Mesenchymal stem cell (in vitro differentiated cells and primary cell): Measurements from ENCODE around the gene SYNJ2.

Experiments used
- DNase-seq: peaks from one replicate; pipeline ENCODE4 v3.0.0-alpha.2; 2013
- H2AFZ ChIP-seq: one replicate; pipeline ENCODE4 v1.6.1; 2013; ENCODE audit warnings: low read depth, mild to moderate bottlenecking, control low read depth, inconsistent platforms, low read length, moderate library complexity
- H2AK5ac ChIP-seq: 2 replicates; pipeline ENCODE4 v1.6.1; 2013; ENCODE audit warnings: low read length, moderate library complexity, mild to moderate bottlenecking, inconsistent platforms; ENCODE audit not compliant: severe bottlenecking
- H2BK120ac ChIP-seq: one replicate; pipeline ENCODE4 v1.6.1; 2013; ENCODE audit warnings: low read depth, mild to moderate bottlenecking, inconsistent platforms, low read length, moderate library complexity
- H2BK12ac ChIP-seq, 2 experiments: one replicate each; pipeline ENCODE4 v1.6.1; 2013; ENCODE audit warnings: inconsistent platforms in 2 of 2, low read length in 2 of 2, mild to moderate bottlenecking in 2 of 2, moderate library complexity in 2 of 2, control low read depth in 1 of 2
- H2BK15ac ChIP-seq: one replicate; pipeline ENCODE4 v1.6.1; 2013; ENCODE audit warnings: mild to moderate bottlenecking, low read depth, inconsistent platforms; ENCODE audit not compliant: poor library complexity, severe bottlenecking
- H2BK5ac ChIP-seq: 2 replicates; pipeline ENCODE4 v1.6.1; 2013; ENCODE audit warnings: low read depth, mild to moderate bottlenecking, low read length, control low read depth, inconsistent platforms; ENCODE audit not compliant: poor library complexity, severe bottlenecking
- H3K14ac ChIP-seq, 2 experiments: one replicate each; pipeline ENCODE4 v1.6.1; 2013; ENCODE audit warnings: inconsistent platforms in 2 of 2, low read length in 2 of 2, control low read depth in 1 of 2, mild to moderate bottlenecking in 1 of 2, moderate library complexity in 1 of 2
- H3K18ac ChIP-seq, 2 experiments: one replicate each; pipeline ENCODE4 v1.6.1; 2013; ENCODE audit warnings: inconsistent platforms in 2 of 2, low read length in 2 of 2, control low read depth in 1 of 2, low read depth in 1 of 2, mild to moderate bottlenecking in 1 of 2
- H3K23ac ChIP-seq, 2 experiments: one replicate each; pipeline ENCODE4 v1.6.1; 2013; ENCODE audit warnings: inconsistent platforms in 2 of 2, low read length in 2 of 2, mild to moderate bottlenecking in 2 of 2, moderate library complexity in 2 of 2, control low read depth in 1 of 2
- H3K27ac ChIP-seq: 2 replicates; pipeline ENCODE4 v1.5.1; 2013; ENCODE audit warnings: mild to moderate bottlenecking, moderate library complexity, low read length, control low read depth, inconsistent platforms; ENCODE audit not compliant: poor library complexity, severe bottlenecking
- H3K27me3 ChIP-seq, 2 experiments: 2 replicates each; pipeline versions ENCODE4 v1.6.1 to v1.7.0; 2013; ENCODE audit warnings: low read length in 2 of 2, mild to moderate bottlenecking in 2 of 2, moderate library complexity in 2 of 2, control low read depth in 1 of 2, inconsistent platforms in 1 of 2; ENCODE audit not compliant: control insufficient read depth in 1 of 2, insufficient read depth in 1 of 2
- H3K36me3 ChIP-seq, 2 experiments: 2 replicates each; pipeline versions ENCODE4 v1.6.1 to v1.7.0; 2013; ENCODE audit warnings: low read length in 2 of 2, control low read depth in 1 of 2, inconsistent platforms in 1 of 2, low read depth in 1 of 2, mild to moderate bottlenecking in 1 of 2; ENCODE audit not compliant: insufficient read depth in 2 of 2, control insufficient read depth in 1 of 2
- H3K4ac ChIP-seq, 2 experiments: one replicate each; pipeline ENCODE4 v1.6.1; 2013; ENCODE audit warnings: inconsistent platforms in 2 of 2, low read length in 2 of 2, mild to moderate bottlenecking in 2 of 2, moderate library complexity in 2 of 2, control low read depth in 1 of 2, low read depth in 1 of 2
- H3K4me1 ChIP-seq: 2 replicates; pipeline ENCODE4 v1.6.1; 2013; ENCODE audit warnings: low read depth, low read length, control low read depth; ENCODE audit not compliant: control insufficient read depth, insufficient read depth
- H3K4me2 ChIP-seq: 2 replicates; pipeline ENCODE4 v1.6.1; 2013; ENCODE audit warnings: low read length, mild to moderate bottlenecking, inconsistent platforms; ENCODE audit not compliant: poor library complexity, severe bottlenecking
- H3K4me3 ChIP-seq, 2 experiments: 2 replicates each; pipeline versions ENCODE4 v1.5.1 to v1.7.0; 2013; ENCODE audit warnings: low read length in 2 of 2, mild to moderate bottlenecking in 2 of 2, control low read depth in 1 of 2, low read depth in 1 of 2; ENCODE audit not compliant: insufficient read depth in 1 of 2
- H3K79me1 ChIP-seq: replicated peaks from 2 replicates; pipeline ENCODE4 v1.6.1; 2013; ENCODE audit warnings: mild to moderate bottlenecking, control low read depth, low read length, inconsistent platforms; ENCODE audit not compliant: poor library complexity, severe bottlenecking
- H3K9ac ChIP-seq: 2 replicates; pipeline ENCODE4 v1.7.0; 2013; ENCODE audit warnings: mild to moderate bottlenecking, low read length, moderate library complexity
- H3K9me3 ChIP-seq: 2 replicates; pipeline ENCODE4 v1.7.0; 2013; ENCODE audit warnings: mild to moderate bottlenecking, low read length; ENCODE audit not compliant: control insufficient read depth
- H4K8ac ChIP-seq: one replicate; pipeline ENCODE4 v1.6.1; 2013; ENCODE audit warnings: inconsistent platforms, mild to moderate bottlenecking, low read length, moderate library complexity
- H4K91ac ChIP-seq: one replicate; pipeline ENCODE4 v1.6.1; 2013; ENCODE audit warnings: mild to moderate bottlenecking, low read length, inconsistent platforms
- WGBS: methylation state at CpG from one replicate; pipeline ENCODE4 v1.1.7; 2013; ENCODE audit warnings: mixed read lengths; 5-methylcytosine and 5-hydroxymethylcytosine counted together

The SYNJ2 gene

DNA sequence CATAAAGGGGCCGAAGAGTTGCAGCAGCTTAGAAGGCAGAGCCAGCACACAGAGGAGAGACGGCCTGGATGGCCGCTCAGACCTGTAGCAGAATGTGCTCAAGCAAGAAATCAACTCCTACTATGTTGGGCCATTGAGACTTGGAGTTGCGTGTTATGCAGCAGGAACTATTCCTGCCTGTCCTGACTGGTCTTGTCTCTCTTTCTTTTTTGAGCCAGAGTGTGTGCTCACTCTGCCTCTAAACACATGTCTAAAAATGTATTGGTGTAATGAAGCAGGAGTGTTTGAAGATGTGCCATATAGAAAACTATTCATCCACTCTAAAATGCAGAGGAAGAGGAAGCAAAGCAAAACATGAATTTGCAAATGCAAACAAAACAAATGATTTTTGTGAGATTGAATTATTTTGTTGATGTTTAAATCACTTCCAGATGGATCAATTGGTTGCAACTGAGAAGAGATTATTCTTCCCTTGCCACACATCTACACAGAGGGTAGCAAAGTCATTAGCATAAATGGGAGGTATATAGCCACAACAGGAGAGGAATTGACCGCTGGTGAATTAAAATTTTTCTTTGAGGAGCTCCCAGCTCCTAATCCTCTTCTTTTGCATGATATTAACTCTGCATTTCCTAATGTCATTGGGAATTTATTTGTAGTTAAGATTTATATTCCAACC lies 20.4 kb upstream of the SYNJ2 start:
- WGBS, result 90% methylated on average over 4 of the region's 5 CpGs
- Histone ChIP-seq H2AFZ (no peak overlapping the region), H2BK15ac (no peak overlapping the region), H2AK5ac (no peak overlapping the region), H3K27ac (no peak overlapping the region), H3K4me3 (peak overlapping the region in 1 of 2 experiments; percentile 14), H2BK120ac (no peak overlapping the region), H3K14ac (no peak overlapping the region), H3K4ac (no peak overlapping the region), H4K8ac (no peak overlapping the region), H3K4me2 (no peak overlapping the region), H3K18ac (no peak overlapping the region), H3K4me1 (peaks cover 2% of the 10 kb centered on the region), H3K36me3 (no peaks in the 10 kb centered on the region), H3K27me3 (no peaks in the 10 kb centered on the region), H2BK5ac (no peak overlapping the region), H3K9me3 (peaks cover 28% of the 10 kb centered on the region), H3K23ac (no peak overlapping the region), H4K91ac (no peak overlapping the region), H3K9ac (no peak overlapping the region), H2BK12ac (peak overlapping the region in 1 of 2 experiments; percentile 42), H3K79me1 (no peaks in the 10 kb centered on the region)
- DNase-seq, result no peak

DNA sequence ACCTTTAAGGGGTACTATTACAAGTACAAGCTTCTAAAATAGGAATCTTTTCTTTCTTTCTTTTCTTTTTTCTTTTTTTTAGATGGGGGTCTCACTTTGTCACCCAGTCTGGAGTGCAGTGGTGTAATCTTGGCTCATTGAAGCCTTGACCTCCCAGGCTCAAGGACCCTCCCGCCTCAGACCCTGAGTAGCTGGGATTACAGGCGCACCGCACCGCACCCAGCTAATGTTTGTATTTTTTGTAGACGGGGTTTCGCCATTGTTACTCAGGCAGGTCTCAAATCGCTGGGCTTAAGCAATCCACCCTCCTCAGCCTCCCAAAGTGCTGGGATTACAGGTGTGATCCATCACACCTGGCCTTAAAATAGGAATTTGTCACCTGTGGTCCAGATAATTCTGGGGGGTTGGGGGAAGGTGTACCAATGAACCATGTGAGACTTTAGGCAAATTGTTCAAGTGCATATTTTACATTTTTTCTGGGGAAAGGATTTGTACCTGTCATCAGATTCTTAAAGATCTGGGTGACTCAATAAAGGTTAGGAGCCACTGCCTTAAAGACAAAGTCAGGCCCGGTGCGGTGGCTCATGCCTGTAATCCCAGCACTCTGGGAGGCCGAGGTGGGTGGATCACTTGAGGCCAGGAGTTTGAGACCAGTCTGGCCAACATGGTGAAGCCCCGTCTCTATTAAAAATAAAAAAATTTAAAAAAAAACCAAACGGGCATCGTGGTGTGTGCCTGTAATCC lies 19.7 kb upstream of the SYNJ2 start:
- H3K18ac ChIP-seq, result no peak overlapping the region
- H4K8ac ChIP-seq, result no peak overlapping the region
- no peak overlapping the region for H2BK5ac ChIP-seq
- no peak overlapping the region for H3K4ac ChIP-seq
- H3K4me3 ChIP-seq, result no peak overlapping the region
- H3K14ac ChIP-seq, result no peak overlapping the region
- no peaks in the 10 kb centered on the region for H3K36me3 ChIP-seq
- H3K23ac ChIP-seq, result no peak overlapping the region
- peaks cover 2% of the 10 kb centered on the region for H3K4me1 ChIP-seq
- H2BK12ac ChIP-seq, result no peak overlapping the region
- DNase-seq, result no peak
- H3K79me1 ChIP-seq, result no peaks in the 10 kb centered on the region
- no peak overlapping the region for H2AK5ac ChIP-seq
- H2BK120ac ChIP-seq, result no peak overlapping the region
- H3K27ac ChIP-seq, result no peak overlapping the region
- peaks cover 28% of the 10 kb centered on the region for H3K9me3 ChIP-seq
- no peak overlapping the region for H4K91ac ChIP-seq
- H2BK15ac ChIP-seq, result no peak overlapping the region
- no peaks in the 10 kb centered on the region for H3K27me3 ChIP-seq
- H3K4me2 ChIP-seq, result no peak overlapping the region
- no peak overlapping the region for H3K9ac ChIP-seq
- H2AFZ ChIP-seq, result no peak overlapping the region
- 95% methylated on average over 7 of the region's 13 CpGs for WGBS

GRCh38 chr6:157962601-157963302 lies 18.9 kb upstream of the SYNJ2 start:
- Histone ChIP-seq H3K27me3 (no peaks in the 10 kb centered on the region), H2AFZ (peak overlapping the region; percentile 42), H3K4me2 (no peak overlapping the region), H3K4ac (no peak overlapping the region), H3K9me3 (peaks cover 24% of the 10 kb centered on the region), H2BK15ac (no peak overlapping the region), H2BK12ac (no peak overlapping the region), H4K8ac (no peak overlapping the region), H3K4me3 (no peak overlapping the region), H2AK5ac (no peak overlapping the region), H3K4me1 (peaks cover 2% of the 10 kb centered on the region), H2BK120ac (no peak overlapping the region), H4K91ac (no peak overlapping the region), H2BK5ac (no peak overlapping the region), H3K14ac (no peak overlapping the region), H3K9ac (no peak overlapping the region), H3K23ac (no peak overlapping the region), H3K18ac (no peak overlapping the region), H3K36me3 (no peaks in the 10 kb centered on the region), H3K27ac (no peak overlapping the region), H3K79me1 (no peaks in the 10 kb centered on the region)
- DNase-seq, result no peak
- WGBS, result 96% methylated on average over 11 of the region's 12 CpGs

DNA sequence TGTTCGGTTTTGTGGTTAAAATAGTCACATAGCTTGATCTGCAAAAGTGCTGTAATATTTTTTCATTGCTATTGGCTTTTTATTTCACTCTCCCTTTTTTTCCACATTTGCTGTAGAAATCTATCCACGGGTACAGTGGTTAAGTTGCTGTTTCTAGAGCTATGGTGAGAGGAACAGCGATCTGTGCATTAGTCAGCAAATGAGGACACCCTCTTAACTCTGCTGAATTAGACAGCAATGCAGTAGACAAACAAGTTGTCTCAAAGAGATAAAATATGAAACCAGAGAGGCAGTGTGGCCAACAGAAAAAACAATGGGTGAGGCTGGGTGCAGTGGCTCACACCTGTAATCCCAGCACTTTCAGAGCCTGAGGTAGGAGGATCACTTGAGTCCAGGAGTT lies 17.6 kb upstream of the SYNJ2 start:
- 92% methylated on average over 2 of the region's 3 CpGs for WGBS
- H3K4ac ChIP-seq, result no peak overlapping the region
- H2BK15ac ChIP-seq, result no peak overlapping the region
- H3K36me3 ChIP-seq, result no peaks in the 10 kb centered on the region
- H2BK120ac ChIP-seq, result no peak overlapping the region
- no peak overlapping the region for H3K4me3 ChIP-seq
- peaks cover 12% of the 10 kb centered on the region for H3K9me3 ChIP-seq
- H3K27me3 ChIP-seq, result no peaks in the 10 kb centered on the region
- H3K4me1 ChIP-seq, result peaks cover 5% of the 10 kb centered on the region
- no peak overlapping the region for H2BK5ac ChIP-seq
- no peak overlapping the region for H3K27ac ChIP-seq
- no peak overlapping the region for H3K18ac ChIP-seq
- H2AFZ ChIP-seq, result no peak overlapping the region
- H2AK5ac ChIP-seq, result no peak overlapping the region
- DNase-seq, result no peak
- H2BK12ac ChIP-seq, result no peak overlapping the region
- H3K23ac ChIP-seq, result no peak overlapping the region
- no peak overlapping the region for H4K8ac ChIP-seq
- H3K9ac ChIP-seq, result no peak overlapping the region
- H4K91ac ChIP-seq, result no peak overlapping the region
- no peak overlapping the region for H3K14ac ChIP-seq
- no peaks in the 10 kb centered on the region for H3K79me1 ChIP-seq
- H3K4me2 ChIP-seq, result no peak overlapping the region
